GM18907 (cell line): Measurements from ENCODE around the gene MT4.

Source experiments
- ATAC-seq: cut with Tn5 transposase; IDR thresholded peaks from one replicate; pipeline ENCODE4 v1.9.1; 2021; ENCODE audit warnings: mild to moderate bottlenecking, moderate library complexity; ENCODE audit not compliant: unreplicated experiment

Gene MT4

GRCh38 chr16:56564793-56565477 lies at the start of gene MT4:
Gene MT4 (plus strand): TSS chr16:56565073. CDS start chr16:56565129, 56 bp downstream.
- no peak for ATAC-seq

- ATAC-seq, result no peak
Observed at GRCh38 chr16:56515665-56516064, 49.2 kb upstream of the MT4 start.

GRCh38 chr16:56517206-56517605 lies 47.7 kb upstream of the MT4 start:
- no peak for ATAC-seq

GRCh38 chr16:56518425-56518824 lies 46.4 kb upstream of the MT4 start:
- no peak for ATAC-seq

- peak; percentile 85 for ATAC-seq
Observed at GRCh38 chr16:56519459-56520250, 45.2 kb upstream of the MT4 start, which contains the start of gene BBS2. Gene BBS2 (minus strand): TSS chr16:56520024. CDS start chr16:56519862, 162 bp downstream.

- ATAC-seq, result no peak
Observed at GRCh38 chr16:56520251-56520577, 44.7 kb upstream of the MT4 start.

GRCh38 chr16:56525236-56525635 lies 39.6 kb upstream of the MT4 start:
- ATAC-seq, result no peak

- no peak for ATAC-seq
Observed at GRCh38 chr16:56530872-56531271, 34.0 kb upstream of the MT4 start.

- no peak for ATAC-seq
Observed at GRCh38 chr16:56532714-56533113, 32.2 kb upstream of the MT4 start.

GRCh38 chr16:56534847-56535383 lies 30.0 kb upstream of the MT4 start:
- ATAC-seq, result no peak

- ATAC-seq, result no peak
Observed at GRCh38 chr16:56538331-56538730, 26.5 kb upstream of the MT4 start.

- ATAC-seq, result no peak
Observed at GRCh38 chr16:56539656-56540055, 25.2 kb upstream of the MT4 start.

- no peak for ATAC-seq
Observed at GRCh38 chr16:56542039-56542438, 22.8 kb upstream of the MT4 start.

GRCh38 chr16:56547120-56547948 lies 17.5 kb upstream of the MT4 start:
- no peak for ATAC-seq

- no peak for ATAC-seq
Observed at GRCh38 chr16:56547949-56548567, 16.8 kb upstream of the MT4 start.

- no peak for ATAC-seq
Observed at GRCh38 chr16:56549161-56549560, 15.7 kb upstream of the MT4 start.

- no peak for ATAC-seq
Observed at GRCh38 chr16:56549744-56550385, 15.0 kb upstream of the MT4 start.

- no peak for ATAC-seq
Observed at GRCh38 chr16:56551796-56552738, 12.8 kb upstream of the MT4 start.

- no peak for ATAC-seq
Observed at GRCh38 chr16:56554441-56554840, 10.4 kb upstream of the MT4 start.
